ENCODE measurements around the gene LRRC15. TPM values are rescaled to one million over a fixed set of nuclear protein-coding genes. Genes with fewer than 3 reads are reported as not detected.

Gene LRRC15
- total and polyA plus RNA-seq, 2 donors, result 0.08 to 0.11 TPM

- H3K27ac ChIP-seq (ENCODE audit: low read depth), result no peak overlapping the region
- no peak overlapping the region for H3K4me3 ChIP-seq (ENCODE audit: low read depth, low read length)
- H3K36me3 ChIP-seq (ENCODE audit: insufficient read depth), result no peaks in the 10 kb centered on the region
- 87% methylated on average over 7 of the region's 7 CpGs for WGBS
- H3K4me1 ChIP-seq (ENCODE audit: insufficient read depth), result no peaks in the 10 kb centered on the region
- no peak for DNase-seq (ENCODE audit: extremely low spot score)
Measured at GRCh38 chr3:194329583-194329965, 40.0 kb downstream of the LRRC15 start.

GRCh38 chr3:194328942-194329582, 40.5 kb downstream of the LRRC15 start:
- no peak for DNase-seq (ENCODE audit: extremely low spot score)

GRCh38 chr3:194328053-194328657, 41.4 kb downstream of the LRRC15 start:
- Histone ChIP-seq H3K36me3 (ENCODE audit: insufficient read depth) (no peaks in the 10 kb centered on the region), H3K4me1 (ENCODE audit: insufficient read depth) (no peaks in the 10 kb centered on the region), H3K4me3 (ENCODE audit: low read depth, low read length) (no peak overlapping the region), H3K27ac (ENCODE audit: low read depth) (no peak overlapping the region)
- DNase-seq (ENCODE audit: extremely low spot score), result no peak
- 64% methylated on average over 27 of the region's 27 CpGs for WGBS

More at GRCh38 chr3:194328942-194329582, 40.5 kb downstream of the LRRC15 start:
- Histone ChIP-seq H3K27ac (ENCODE audit: low read depth) (no peak overlapping the region), H3K4me1 (ENCODE audit: insufficient read depth) (no peaks in the 10 kb centered on the region), H3K4me3 (ENCODE audit: low read depth, low read length) (no peak overlapping the region), H3K36me3 (ENCODE audit: insufficient read depth) (no peaks in the 10 kb centered on the region)
- 54% methylated on average over 14 of the region's 14 CpGs for WGBS

- no peaks in the 10 kb centered on the region for H3K4me1 ChIP-seq (ENCODE audit: insufficient read depth)
Measured at GRCh38 chr3:194327218-194328052, 42.1 kb downstream of the LRRC15 start.

GRCh38 chr3:194326968-194327217, 42.6 kb downstream of the LRRC15 start:
- Histone ChIP-seq H3K36me3 (ENCODE audit: insufficient read depth) (no peaks in the 10 kb centered on the region), H3K4me3 (ENCODE audit: low read depth, low read length) (no peak overlapping the region), H3K4me1 (ENCODE audit: insufficient read depth) (no peaks in the 10 kb centered on the region), H3K27ac (ENCODE audit: low read depth) (no peak overlapping the region)
- DNase-seq (ENCODE audit: extremely low spot score), result no peak
- 97% methylated on average over 2 of the region's 2 CpGs for WGBS

More at GRCh38 chr3:194327218-194328052, 42.1 kb downstream of the LRRC15 start:
- Histone ChIP-seq H3K27ac (ENCODE audit: low read depth) (no peak overlapping the region), H3K36me3 (ENCODE audit: insufficient read depth) (no peaks in the 10 kb centered on the region), H3K4me3 (ENCODE audit: low read depth, low read length) (no peak overlapping the region)
- no peak for DNase-seq (ENCODE audit: extremely low spot score)
- WGBS, result 96% methylated on average over 5 of the region's 5 CpGs

- no peak overlapping the region for H3K4me3 ChIP-seq (ENCODE audit: low read depth, low read length)
- no peak overlapping the region for H3K27ac ChIP-seq (ENCODE audit: low read depth)
- no peaks in the 10 kb centered on the region for H3K36me3 ChIP-seq (ENCODE audit: insufficient read depth)
- WGBS, result 47% methylated on average over 15 of the region's 15 CpGs
- DNase-seq (ENCODE audit: extremely low spot score), result no peak
- H3K4me1 ChIP-seq (ENCODE audit: insufficient read depth), result no peaks in the 10 kb centered on the region
Measured at GRCh38 chr3:194326192-194326967, 43.2 kb downstream of the LRRC15 start.

GRCh38 chr3:194325424-194326153, 44.0 kb downstream of the LRRC15 start:
- no peaks in the 10 kb centered on the region for H3K4me1 ChIP-seq (ENCODE audit: insufficient read depth)

GRCh38 chr3:194324823-194325327, 44.7 kb downstream of the LRRC15 start:
- Histone ChIP-seq H3K4me1 (ENCODE audit: insufficient read depth) (no peaks in the 10 kb centered on the region), H3K27ac (ENCODE audit: low read depth) (no peak overlapping the region), H3K36me3 (ENCODE audit: insufficient read depth) (no peaks in the 10 kb centered on the region), H3K4me3 (ENCODE audit: low read depth, low read length) (no peak overlapping the region)
- WGBS, result 99% methylated on average over 3 of the region's 3 CpGs
- no peak for DNase-seq (ENCODE audit: extremely low spot score)

More at GRCh38 chr3:194325424-194326153, 44.0 kb downstream of the LRRC15 start:
- DNase-seq (ENCODE audit: extremely low spot score), result no peak
- WGBS, result 61% methylated on average over 15 of the region's 15 CpGs
- Histone ChIP-seq H3K36me3 (ENCODE audit: insufficient read depth) (no peaks in the 10 kb centered on the region), H3K4me3 (ENCODE audit: low read depth, low read length) (no peak overlapping the region), H3K27ac (ENCODE audit: low read depth) (no peak overlapping the region)

- H3K4me1 ChIP-seq (ENCODE audit: insufficient read depth), result no peaks in the 10 kb centered on the region
- WGBS, result 11% methylated on average over 39 of the region's 39 CpGs
- no peak for DNase-seq (ENCODE audit: extremely low spot score)
- H3K4me3 ChIP-seq (ENCODE audit: low read depth, low read length), result no peak overlapping the region
- no peaks in the 10 kb centered on the region for H3K36me3 ChIP-seq (ENCODE audit: insufficient read depth)
- no peak overlapping the region for H3K27ac ChIP-seq (ENCODE audit: low read depth)
Measured at GRCh38 chr3:194323785-194324735, 45.5 kb downstream of the LRRC15 start.

- WGBS, result 77% methylated on average over 18 of the region's 18 CpGs
- no peak overlapping the region for H3K27ac ChIP-seq (ENCODE audit: low read depth)
- H3K4me3 ChIP-seq (ENCODE audit: low read depth, low read length), result no peak overlapping the region
- no peaks in the 10 kb centered on the region for H3K4me1 ChIP-seq (ENCODE audit: insufficient read depth)
- DNase-seq (ENCODE audit: extremely low spot score), result no peak
- no peaks in the 10 kb centered on the region for H3K36me3 ChIP-seq (ENCODE audit: insufficient read depth)
Measured at GRCh38 chr3:194322678-194323211, 46.8 kb downstream of the LRRC15 start.

GRCh38 chr3:194321693-194322640, 47.6 kb downstream of the LRRC15 start:
- DNase-seq (ENCODE audit: extremely low spot score), result no peak
- 74% methylated on average over 26 of the region's 26 CpGs for WGBS
- H3K36me3 ChIP-seq (ENCODE audit: insufficient read depth), result no peaks in the 10 kb centered on the region
- H3K4me1 ChIP-seq (ENCODE audit: insufficient read depth), result no peaks in the 10 kb centered on the region
- no peak overlapping the region for H3K4me3 ChIP-seq (ENCODE audit: low read depth, low read length)
- H3K27ac ChIP-seq (ENCODE audit: low read depth), result no peak overlapping the region

All from urinary bladder (tissue), 4 donors.